Progenitor cell of endocrine pancreas (in vitro differentiated cells): ENCODE data around the gene TNP2. TPM values are rescaled to one million over a fixed set of nuclear protein-coding genes. Genes with fewer than 3 reads are reported as not detected.

Experiments
- DNase-seq: peaks from one replicate; pipeline ENCODE4 v3.0.0; 2021; ENCODE audit warnings: low spot score; ENCODE audit not compliant: unreplicated experiment
- H3K27ac Mint-ChIP-seq: 2 replicates; pipeline ENCODE4 v1.8.0; 2021; ENCODE audit warnings: mild to moderate bottlenecking, moderate library complexity, mixed read lengths
- H3K27me3 Mint-ChIP-seq: 2 replicates; pipeline ENCODE4 v1.8.0; 2021; ENCODE audit warnings: mixed read lengths
- H3K36me3 Mint-ChIP-seq: 2 replicates; pipeline ENCODE4 v1.8.0; 2022; ENCODE audit warnings: mixed read lengths; ENCODE audit not compliant: insufficient read depth
- H3K4me1 Mint-ChIP-seq: 2 replicates; pipeline ENCODE4 v1.8.0; 2021; ENCODE audit warnings: low read depth, mixed read lengths
- H3K4me3 Mint-ChIP-seq: 2 replicates; pipeline ENCODE4 v1.8.0; 2021; ENCODE audit warnings: low read depth, mild to moderate bottlenecking, moderate library complexity, mixed read lengths
- H3K9me3 Mint-ChIP-seq: 2 replicates; pipeline ENCODE4 v1.8.0; 2021; ENCODE audit warnings: low read depth, mixed read lengths
- CTCF ChIP-seq: fragments of 200-600 bp; sonication (generic); IDR thresholded peaks from one replicate; pipeline ENCODE4 v1.5.0; 2021; ENCODE audit warnings: antibody characterized with exemption, mild to moderate bottlenecking; ENCODE audit not compliant: unreplicated experiment
- total RNA-seq: library from RNA; stranded (reverse); gene quantifications from 2 replicates; pipeline ENCODE4 v1.2.1, GENCODE V29; 2021

Gene TNP2
- total RNA-seq, 1 donor from 2014 or later, result not detected

- Mint-ChIP-seq H3K4me3 (no peak overlapping the region), H3K4me1 (peaks cover 11% of the 10 kb centered on the region), H3K27me3 (no peaks in the 10 kb centered on the region), H3K36me3 (no peaks in the 10 kb centered on the region), H3K27ac (no peak overlapping the region), H3K9me3 (no peaks in the 10 kb centered on the region)
- no peak for DNase-seq
- no peak for TF ChIP-seq CTCF
Observed at GRCh38 chr16:11285842-11286241, 16.7 kb upstream of the TNP2 start.

- no peaks in the 10 kb centered on the region for H3K9me3 Mint-ChIP-seq
- no peak for TF ChIP-seq CTCF
- H3K4me1 Mint-ChIP-seq, result peaks cover 28% of the 10 kb centered on the region
- DNase-seq, result no peak
- no peaks in the 10 kb centered on the region for H3K36me3 Mint-ChIP-seq
- no peak overlapping the region for H3K27ac Mint-ChIP-seq
- H3K4me3 Mint-ChIP-seq, result no peak overlapping the region
- no peaks in the 10 kb centered on the region for H3K27me3 Mint-ChIP-seq
Observed at GRCh38 chr16:11283820-11284248, 14.7 kb upstream of the TNP2 start.

GRCh38 chr16:11280616-11281522, 11.7 kb upstream of the TNP2 start, which contains the start of gene PRM1:
Gene PRM1 (minus strand): TSS chr16:11281330. CDS start chr16:11281238, 92 bp downstream.
- DNase-seq, result no peak
- H3K9me3 Mint-ChIP-seq, result peaks cover 2% of the 10 kb centered on the region
- H3K27me3 Mint-ChIP-seq, result no peaks in the 10 kb centered on the region
- H3K36me3 Mint-ChIP-seq, result no peaks in the 10 kb centered on the region
- no peak for TF ChIP-seq CTCF
- H3K4me1 Mint-ChIP-seq, result peaks cover 29% of the 10 kb centered on the region
- no peak within 1 kb of the TSS for H3K4me3 Mint-ChIP-seq
- H3K27ac Mint-ChIP-seq, result peak within 1 kb of the TSS; percentile 80

- Mint-ChIP-seq H3K27ac (peak overlapping the region; percentile 80), H3K36me3 (no peaks in the 10 kb centered on the region), H3K9me3 (peaks cover 2% of the 10 kb centered on the region), H3K27me3 (no peaks in the 10 kb centered on the region), H3K4me1 (peaks cover 29% of the 10 kb centered on the region), H3K4me3 (peak overlapping the region; percentile 7)
- no peak for TF ChIP-seq CTCF
- no peak for DNase-seq
Observed at GRCh38 chr16:11278681-11279628, 9.8 kb upstream of the TNP2 start.
